ENCODE measurements around the gene GID8.
A peak's percentile ranks its signal among the peaks of the same experiment; 100 is the strongest.
"Not testable (repeated sequence)": the region's sequence is repeated elsewhere in the genome, so short reads cannot be mapped to it uniquely, and the experiment has no call there.

GID8 gene

GRCh38 chr20:62914970-62915457 lies 22.9 kb upstream of the GID8 start:
- Histone ChIP-seq H3K9me3 (ENCODE audit: insufficient read depth, low read depth, low read length) (no peaks in the 10 kb centered on the region), H3K9ac (ENCODE audit: low read depth, low read length) (no peak overlapping the region), H3K4me1 (ENCODE audit: insufficient read depth, low read length) (peaks cover 53% of the 10 kb centered on the region), H3K27me3 (ENCODE audit: insufficient read depth, low read length) (no peaks in the 10 kb centered on the region), H3K27ac (ENCODE audit: low read depth, low read length) (no peak overlapping the region), H3K36me3 (ENCODE audit: insufficient read depth, low read length) (peaks cover 43% of the 10 kb centered on the region), H3K4me3 (ENCODE audit: low read length) (no peak overlapping the region)
- WGBS = 58% methylated on average over 8 of the region's 8 CpGs

DNA sequence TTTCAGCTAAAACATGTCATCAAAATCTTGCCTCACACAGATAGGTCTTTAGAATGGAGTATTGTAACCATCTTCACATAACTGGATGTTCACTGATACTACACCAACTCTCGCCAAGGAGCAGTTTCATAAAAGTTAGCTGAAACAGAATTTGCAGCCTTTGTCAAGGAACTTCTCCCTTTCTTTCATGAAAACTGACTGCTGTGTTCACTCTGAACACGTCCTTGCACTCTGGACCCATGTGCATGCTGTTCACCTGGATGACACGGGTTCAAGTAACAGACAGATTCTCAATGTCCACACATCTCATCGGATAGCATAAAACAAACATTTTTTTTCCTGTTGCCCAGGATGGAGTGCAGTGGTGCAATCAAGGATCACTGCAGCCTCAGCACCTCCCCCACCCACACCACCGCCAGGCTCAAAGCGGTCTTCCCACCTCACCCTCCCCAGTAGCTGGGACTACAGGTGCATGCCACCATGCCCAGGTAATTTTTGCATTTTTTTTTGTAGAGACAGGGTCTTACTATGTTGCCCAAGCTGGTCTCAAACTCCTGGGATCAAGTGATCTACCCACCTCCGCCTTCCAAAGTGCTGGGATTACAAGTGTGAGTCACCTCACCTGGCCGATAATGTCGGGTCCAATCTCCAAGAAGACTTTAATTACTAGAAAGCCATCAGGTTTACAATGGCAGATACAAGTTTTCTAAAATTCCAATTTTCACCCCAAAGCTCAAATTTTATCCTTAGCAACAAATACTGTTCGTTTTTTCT lies 21.1 kb upstream of the GID8 start:
- 79% methylated on average over 10 of the region's 10 CpGs for WGBS
- Histone ChIP-seq H3K27ac (ENCODE audit: low read depth, low read length) (peak overlapping the region; percentile 24; the same call in 1 of the 2 replicates), H3K4me3 (ENCODE audit: low read length) (no peak overlapping the region), H3K9me3 (ENCODE audit: insufficient read depth, low read depth, low read length) (no peaks in the 10 kb centered on the region), H3K36me3 (ENCODE audit: insufficient read depth, low read length) (peaks cover 25% of the 10 kb centered on the region), H3K27me3 (ENCODE audit: insufficient read depth, low read length) (no peaks in the 10 kb centered on the region), H3K9ac (ENCODE audit: low read depth, low read length) (no peak overlapping the region), H3K4me1 (ENCODE audit: insufficient read depth, low read length) (peaks cover 70% of the 10 kb centered on the region)

DNA sequence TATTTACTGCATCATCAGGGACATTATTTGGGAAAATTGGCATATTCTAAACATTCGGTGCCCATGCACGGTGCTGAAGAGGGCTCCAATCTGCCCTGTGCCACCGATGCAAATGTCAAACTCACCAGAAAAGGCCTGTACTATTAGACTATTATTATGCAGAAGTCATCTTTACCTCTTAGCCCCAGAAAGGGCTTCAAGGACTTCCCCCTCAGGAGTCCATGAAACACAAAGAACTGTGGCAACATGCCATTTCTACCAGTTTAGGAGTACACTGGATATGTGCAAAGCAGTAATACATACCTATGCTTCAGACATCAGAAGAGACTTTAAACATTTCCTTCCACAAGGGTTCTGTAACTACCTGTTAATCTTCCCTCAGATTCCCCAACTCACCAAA lies 20.2 kb upstream of the GID8 start:
- Histone ChIP-seq H3K36me3 (ENCODE audit: insufficient read depth, low read length) (peaks cover 17% of the 10 kb centered on the region), H3K4me1 (ENCODE audit: insufficient read depth, low read length) (peaks cover 72% of the 10 kb centered on the region), H3K27me3 (ENCODE audit: insufficient read depth, low read length) (no peaks in the 10 kb centered on the region), H3K27ac (ENCODE audit: low read depth, low read length) (no peak overlapping the region), H3K9ac (ENCODE audit: low read depth, low read length) (no peak overlapping the region), H3K9me3 (ENCODE audit: insufficient read depth, low read depth, low read length) (no peaks in the 10 kb centered on the region), H3K4me3 (ENCODE audit: low read length) (no peak overlapping the region)
- WGBS = 66% methylated on average over 3 of the region's 3 CpGs

DNA sequence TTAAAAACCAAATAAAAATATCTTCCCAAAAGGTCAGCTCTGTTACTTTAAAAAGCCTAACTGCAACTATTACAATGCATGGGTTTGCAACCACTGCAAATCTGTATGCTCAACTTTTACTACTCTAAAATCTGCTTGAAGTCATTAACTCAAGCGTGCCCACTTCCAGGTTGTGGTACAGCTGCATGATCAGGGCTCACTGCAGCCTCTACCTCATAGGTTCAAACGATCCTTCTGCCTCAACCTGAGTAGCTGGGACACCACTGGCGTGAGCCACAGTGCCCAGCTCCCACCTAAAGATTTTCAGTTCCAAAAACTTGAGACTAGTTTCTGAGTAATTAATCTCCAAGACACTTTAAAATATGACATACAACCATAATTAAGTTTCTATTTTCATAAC lies 19.8 kb upstream of the GID8 start:
- Histone ChIP-seq H3K27ac (ENCODE audit: low read depth, low read length) (no peak overlapping the region), H3K9me3 (ENCODE audit: insufficient read depth, low read depth, low read length) (no peaks in the 10 kb centered on the region), H3K4me3 (ENCODE audit: low read length) (no peak overlapping the region), H3K9ac (ENCODE audit: low read depth, low read length) (no peak overlapping the region), H3K27me3 (ENCODE audit: insufficient read depth, low read length) (no peaks in the 10 kb centered on the region), H3K36me3 (ENCODE audit: insufficient read depth, low read length) (peaks cover 13% of the 10 kb centered on the region), H3K4me1 (ENCODE audit: insufficient read depth, low read length) (peaks cover 72% of the 10 kb centered on the region)
- WGBS = 52% methylated on average over 3 of the region's 3 CpGs

- Histone ChIP-seq H3K9ac (ENCODE audit: low read depth, low read length) (no peak overlapping the region), H3K4me1 (ENCODE audit: insufficient read depth, low read length) (peaks cover 77% of the 10 kb centered on the region), H3K9me3 (ENCODE audit: insufficient read depth, low read depth, low read length) (no peaks in the 10 kb centered on the region), H3K27ac (ENCODE audit: low read depth, low read length) (no peak overlapping the region), H3K4me3 (ENCODE audit: low read length) (no peak overlapping the region), H3K27me3 (ENCODE audit: insufficient read depth, low read length) (no peaks in the 10 kb centered on the region), H3K36me3 (ENCODE audit: insufficient read depth, low read length) (peaks cover 6% of the 10 kb centered on the region)
- 78% methylated on average over 6 of the region's 6 CpGs for WGBS
Measured at GRCh38 chr20:62918831-62919230, 19.1 kb upstream of the GID8 start.

- no peaks in the 10 kb centered on the region for H3K27me3 ChIP-seq (ENCODE audit: insufficient read depth, low read length)
- H3K4me1 ChIP-seq (ENCODE audit: insufficient read depth, low read length) = peaks cover 81% of the 10 kb centered on the region
- H3K27ac ChIP-seq (ENCODE audit: low read depth, low read length) = 0 out of 2 replicates have a peak overlapping the region, but pooled peaks have one; percentile 6
- H3K4me3 ChIP-seq (ENCODE audit: low read length) = no peak overlapping the region
- no peaks in the 10 kb centered on the region for H3K9me3 ChIP-seq (ENCODE audit: insufficient read depth, low read depth, low read length)
- 0 out of 2 replicates have a peak overlapping the region, but pooled peaks have one; percentile 25 for H3K9ac ChIP-seq (ENCODE audit: low read depth, low read length)
- H3K36me3 ChIP-seq (ENCODE audit: insufficient read depth, low read length) = no peaks in the 10 kb centered on the region
- WGBS = 79% methylated on average over 10 of the region's 10 CpGs
Measured at GRCh38 chr20:62920039-62920645, 17.8 kb upstream of the GID8 start.

DNA sequence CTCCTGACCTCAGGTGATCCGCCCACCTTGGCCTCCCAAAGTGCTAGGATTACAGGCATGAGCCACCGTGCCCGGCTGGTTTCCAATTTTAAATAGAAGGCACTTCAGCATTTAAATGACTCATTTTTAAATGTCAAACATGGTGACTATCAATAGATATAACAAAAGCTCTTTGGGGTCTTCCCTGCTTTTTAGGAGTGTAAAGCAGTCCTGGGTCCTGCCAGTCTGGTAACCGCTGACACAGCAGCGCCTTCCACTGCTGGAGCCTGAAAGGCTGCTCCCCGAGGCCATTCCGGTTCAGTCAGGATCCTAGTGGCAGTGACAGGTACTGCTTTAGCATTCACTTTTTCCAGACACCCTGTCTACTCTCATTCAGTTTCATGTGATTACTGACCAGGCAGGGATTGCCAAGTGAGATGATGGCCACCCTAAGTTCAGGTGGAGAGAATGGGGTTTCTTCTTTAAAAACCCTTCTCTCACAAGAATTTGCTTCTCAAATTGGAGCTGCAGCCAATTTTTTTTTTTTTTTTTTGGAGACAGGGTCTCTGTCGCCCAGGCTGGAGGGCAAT lies 16.7 kb upstream of the GID8 start:
- 47% methylated on average over 8 of the region's 8 CpGs for WGBS
- Histone ChIP-seq H3K9ac (ENCODE audit: low read depth, low read length) (no peak overlapping the region), H3K27ac (ENCODE audit: low read depth, low read length) (no peak overlapping the region), H3K36me3 (ENCODE audit: insufficient read depth, low read length) (no peaks in the 10 kb centered on the region), H3K27me3 (ENCODE audit: insufficient read depth, low read length) (no peaks in the 10 kb centered on the region), H3K9me3 (ENCODE audit: insufficient read depth, low read depth, low read length) (no peaks in the 10 kb centered on the region), H3K4me1 (ENCODE audit: insufficient read depth, low read length) (peaks cover 72% of the 10 kb centered on the region), H3K4me3 (ENCODE audit: low read length) (no peak overlapping the region)

DNA sequence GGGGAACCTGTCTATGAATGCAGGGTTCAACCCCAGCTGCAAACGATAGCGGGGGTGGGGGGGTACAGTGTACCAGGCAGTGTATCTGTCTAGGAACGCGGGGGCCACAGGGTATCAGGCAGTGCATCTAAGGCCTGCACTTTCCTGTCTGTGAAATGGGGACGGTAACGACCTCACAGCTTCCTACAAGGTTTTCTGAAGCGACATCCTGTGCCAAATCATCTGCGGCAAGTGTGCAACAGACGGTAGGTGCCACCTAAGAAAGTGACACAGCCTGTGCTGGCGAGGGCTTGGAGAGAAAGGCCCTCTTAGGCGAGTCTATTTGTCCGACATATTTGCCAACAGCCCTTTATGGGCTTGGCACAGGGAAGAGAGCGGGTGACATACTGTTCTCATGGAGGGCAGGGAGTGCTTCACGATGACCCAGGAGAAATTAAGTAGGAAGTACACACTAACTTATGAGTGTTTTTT lies 15.5 kb upstream of the GID8 start:
- WGBS = 91% methylated on average over 14 of the region's 14 CpGs
- H3K9ac ChIP-seq (ENCODE audit: low read depth, low read length) = no peak overlapping the region
- no peaks in the 10 kb centered on the region for H3K9me3 ChIP-seq (ENCODE audit: insufficient read depth, low read depth, low read length)
- H3K27ac ChIP-seq (ENCODE audit: low read depth, low read length) = no peak overlapping the region
- H3K4me1 ChIP-seq (ENCODE audit: insufficient read depth, low read length) = peaks cover 64% of the 10 kb centered on the region
- H3K27me3 ChIP-seq (ENCODE audit: insufficient read depth, low read length) = no peaks in the 10 kb centered on the region
- no peak overlapping the region for H3K4me3 ChIP-seq (ENCODE audit: low read length)
- H3K36me3 ChIP-seq (ENCODE audit: insufficient read depth, low read length) = no peaks in the 10 kb centered on the region

- not testable (repeated sequence) for H3K27ac ChIP-seq (ENCODE audit: low read depth, low read length); H3K4me3 ChIP-seq (ENCODE audit: low read length); H3K9ac ChIP-seq (ENCODE audit: low read depth, low read length); H3K36me3 ChIP-seq (ENCODE audit: insufficient read depth, low read length); H3K9me3 ChIP-seq (ENCODE audit: insufficient read depth, low read depth, low read length); H3K27me3 ChIP-seq (ENCODE audit: insufficient read depth, low read length)
- WGBS = 76% methylated on average over 16 of the region's 17 CpGs
- peaks cover 62% of the 10 kb centered on the region for H3K4me1 ChIP-seq (ENCODE audit: insufficient read depth, low read length)
Measured at GRCh38 chr20:62923059-62923668, 14.8 kb upstream of the GID8 start.

DNA sequence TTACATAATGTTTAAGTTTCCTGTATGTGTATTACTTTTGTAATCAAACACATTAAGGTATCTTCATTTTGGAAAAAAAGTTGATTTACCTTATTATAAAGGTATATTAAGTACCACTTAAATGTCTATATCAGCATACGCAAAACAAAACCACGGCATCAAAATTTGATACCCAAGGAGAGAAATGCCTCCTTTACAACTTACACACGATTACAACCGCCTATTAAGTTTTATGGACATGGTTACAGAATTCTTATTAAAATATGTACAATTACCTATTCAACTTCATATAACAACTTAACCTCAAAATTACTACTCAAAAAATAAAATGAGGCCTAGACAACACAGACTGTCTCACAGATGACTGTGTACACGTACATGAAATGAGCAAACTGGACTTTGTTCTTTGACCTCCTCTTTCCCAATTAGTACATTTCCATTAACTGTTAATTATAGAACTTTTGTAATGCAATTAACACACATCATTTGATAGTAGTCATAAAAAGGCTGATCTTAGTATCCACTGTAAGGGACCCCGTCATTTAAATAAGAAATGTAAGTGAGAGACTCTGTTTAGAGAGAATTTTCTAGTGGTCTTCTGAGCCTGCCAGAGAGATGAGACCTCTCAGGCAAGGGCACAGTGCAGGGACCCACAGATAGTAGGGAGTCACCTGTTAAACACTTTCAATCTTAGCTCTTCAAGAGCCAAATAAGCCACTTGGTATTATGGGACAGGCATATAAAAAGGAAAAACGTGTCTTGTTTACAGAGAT lies 14.1 kb upstream of the GID8 start:
- Histone ChIP-seq H3K36me3 (ENCODE audit: insufficient read depth, low read length) (no peaks in the 10 kb centered on the region), H3K4me3 (ENCODE audit: low read length) (peak overlapping the region; percentile 86), H3K27me3 (ENCODE audit: insufficient read depth, low read length) (no peaks in the 10 kb centered on the region), H3K9ac (ENCODE audit: low read depth, low read length) (peak overlapping the region; percentile 94; the same call in 1 of the 2 replicates), H3K4me1 (ENCODE audit: insufficient read depth, low read length) (peaks cover 60% of the 10 kb centered on the region), H3K9me3 (ENCODE audit: insufficient read depth, low read depth, low read length) (no peaks in the 10 kb centered on the region), H3K27ac (ENCODE audit: low read depth, low read length) (no peak overlapping the region)
- 59% methylated on average over 4 of the region's 7 CpGs for WGBS

Data from HUES64 (cell line).